GM18870 (cell line): ENCODE measurements around the gene ZNF595.
"Not testable (repeated sequence)": the region's sequence is repeated elsewhere in the genome, so short reads cannot be mapped to it uniquely, and the experiment has no call there.

Source experiments
- ATAC-seq: cut with Tn5 transposase; IDR thresholded peaks from one replicate; pipeline ENCODE4 v1.9.1; 2021; ENCODE audit warnings: moderate library complexity; ENCODE audit not compliant: unreplicated experiment

ZNF595 gene

DNA sequence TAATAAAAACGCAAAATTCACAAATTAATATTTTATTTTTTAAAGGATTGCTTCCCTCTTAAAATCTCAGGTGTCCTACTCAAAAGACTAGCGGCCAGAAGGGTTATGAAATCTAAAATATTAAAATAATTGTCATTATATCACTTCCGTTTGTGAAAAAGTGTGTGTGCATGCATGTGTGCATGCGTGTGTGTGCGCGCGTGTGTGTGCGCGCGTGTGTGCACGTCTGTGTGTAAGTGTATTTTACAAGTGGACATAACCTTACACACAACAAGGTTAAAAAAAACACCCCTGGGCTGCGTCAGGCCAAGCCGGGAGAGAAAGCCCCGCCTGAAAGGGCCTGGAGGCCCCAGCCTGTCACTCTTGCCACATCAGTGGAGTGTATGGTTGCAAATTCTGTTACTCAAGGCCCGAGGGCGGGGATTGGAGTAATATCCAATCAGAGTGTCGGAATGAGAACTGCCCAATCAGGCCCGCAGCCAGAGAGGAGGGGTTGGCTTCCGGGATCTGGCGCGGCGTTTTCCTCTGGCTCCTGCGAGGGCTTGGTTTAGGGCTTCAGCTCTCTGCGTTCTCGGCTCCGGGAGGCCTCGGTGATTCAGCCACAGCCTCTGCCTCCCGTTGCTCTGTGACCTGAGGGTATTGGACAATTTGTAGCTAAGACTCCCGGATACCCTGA is at the start of gene ZNF595:
ZNF595 (plus strand) TSS at position 518 of the 676 bp plus-strand sequence. CDS start 168 bp downstream, outside the sequence.
- not testable (repeated sequence) for ATAC-seq

DNA sequence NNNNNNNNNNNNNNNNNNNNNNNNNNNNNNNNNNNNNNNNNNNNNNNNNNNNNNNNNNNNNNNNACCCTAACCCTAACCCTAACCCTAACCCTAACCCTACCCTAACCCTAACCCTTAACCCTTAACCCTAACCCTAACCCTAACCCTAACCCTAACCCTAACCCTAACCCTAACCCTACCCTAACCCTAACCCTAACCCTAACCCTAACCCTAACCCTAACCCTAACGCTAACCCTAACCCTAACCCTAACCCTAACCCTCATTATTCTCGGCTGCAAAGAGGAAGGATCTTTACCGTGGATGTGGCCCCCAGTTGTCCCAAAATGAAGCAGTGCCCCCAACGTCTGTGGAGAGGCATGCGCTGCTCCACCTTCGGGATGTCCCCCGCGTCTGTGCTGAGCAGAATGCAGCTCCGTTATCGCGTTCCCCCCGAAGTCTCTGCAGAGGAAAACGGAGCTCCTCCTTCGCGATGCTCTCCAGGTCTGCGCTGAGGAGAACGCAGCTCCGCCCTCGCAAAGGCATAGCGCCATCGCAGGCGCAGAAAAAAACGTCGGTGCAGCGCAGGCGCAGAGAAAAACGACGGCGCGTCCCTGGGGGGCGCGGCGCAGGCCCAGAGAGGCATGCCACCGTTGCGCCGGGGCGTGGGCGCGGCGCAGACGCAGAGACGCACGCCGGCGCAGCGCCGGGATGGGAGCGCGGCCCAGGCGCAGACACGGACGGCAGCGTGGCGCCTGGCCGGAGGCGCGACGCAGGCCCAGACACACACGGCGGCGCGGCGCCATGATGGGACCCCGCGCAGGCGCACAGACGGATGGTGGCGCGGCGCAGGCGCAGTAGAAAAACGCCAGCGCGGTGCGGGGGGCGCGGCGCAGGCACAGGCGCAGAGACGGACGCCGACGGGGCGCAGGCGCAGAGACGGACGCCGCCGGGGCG is 42.9 kb upstream of the ZNF595 start:
- not testable (repeated sequence) for ATAC-seq

DNA sequence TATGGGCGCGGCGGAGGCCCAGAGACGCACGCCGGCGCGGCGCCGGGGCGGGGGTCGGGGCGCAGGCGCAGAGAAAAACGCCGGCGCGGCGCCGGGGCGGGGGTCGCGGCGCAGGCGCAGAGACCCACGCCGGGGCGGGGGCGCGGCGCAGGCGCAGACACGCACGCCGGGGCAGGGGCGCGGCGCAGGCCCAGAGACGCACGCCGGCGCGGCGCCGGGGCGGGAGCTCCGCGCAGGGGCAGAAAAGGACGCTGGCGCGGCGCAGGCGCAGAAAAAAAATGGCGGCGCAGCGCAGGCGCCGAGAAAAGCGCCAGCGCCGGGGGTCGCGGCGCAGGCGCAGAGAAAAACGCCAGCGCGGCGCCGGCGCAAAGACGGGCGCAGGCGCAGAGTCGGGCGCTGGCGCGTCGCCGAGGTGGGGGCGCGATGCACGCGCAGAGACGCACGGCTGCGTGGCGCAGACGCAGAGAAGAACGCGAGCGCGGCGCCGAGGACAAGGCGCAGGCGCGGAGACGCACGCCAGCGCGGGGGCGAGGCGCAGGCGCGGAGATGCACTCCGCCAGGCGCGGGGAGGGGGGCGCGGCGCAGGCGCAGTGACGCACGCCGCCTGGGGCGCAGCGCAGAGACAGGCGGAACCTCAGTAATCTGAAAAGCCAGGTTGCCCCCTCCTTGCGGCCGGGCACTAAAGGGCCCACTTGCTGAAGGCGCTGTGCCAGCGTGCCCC is 41.9 kb upstream of the ZNF595 start:
- ATAC-seq, result not testable (repeated sequence)

DNA sequence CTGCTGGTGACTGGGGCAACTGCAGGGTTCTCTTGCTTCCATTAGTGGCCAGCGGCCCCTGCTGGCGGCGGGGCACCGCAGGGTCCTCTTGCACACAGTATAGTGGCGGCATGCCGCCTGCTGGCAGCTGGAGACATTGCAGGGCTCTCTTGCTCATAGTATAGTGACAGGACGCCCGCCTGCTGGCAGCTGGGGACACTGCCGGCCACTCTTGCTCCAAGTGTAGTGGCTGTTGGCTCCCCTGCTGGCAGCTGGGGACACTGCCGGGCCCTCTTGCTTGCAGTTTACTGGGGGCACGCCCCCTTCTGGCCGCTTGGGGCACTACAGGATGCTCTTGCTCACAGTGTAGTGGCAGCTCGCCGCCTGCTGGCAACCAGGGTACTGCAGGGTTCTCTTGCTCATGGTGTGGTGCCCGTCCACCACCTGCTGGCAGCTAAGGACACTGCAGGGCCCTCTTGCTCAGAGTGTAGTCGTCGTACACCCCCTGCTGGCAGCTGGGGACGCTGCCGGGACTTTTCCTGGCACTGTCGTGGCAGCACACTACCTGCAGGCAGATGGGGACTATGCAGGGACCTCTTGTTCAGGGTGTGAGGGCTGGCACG is 41.2 kb upstream of the ZNF595 start:
- not testable (repeated sequence) for ATAC-seq

DNA sequence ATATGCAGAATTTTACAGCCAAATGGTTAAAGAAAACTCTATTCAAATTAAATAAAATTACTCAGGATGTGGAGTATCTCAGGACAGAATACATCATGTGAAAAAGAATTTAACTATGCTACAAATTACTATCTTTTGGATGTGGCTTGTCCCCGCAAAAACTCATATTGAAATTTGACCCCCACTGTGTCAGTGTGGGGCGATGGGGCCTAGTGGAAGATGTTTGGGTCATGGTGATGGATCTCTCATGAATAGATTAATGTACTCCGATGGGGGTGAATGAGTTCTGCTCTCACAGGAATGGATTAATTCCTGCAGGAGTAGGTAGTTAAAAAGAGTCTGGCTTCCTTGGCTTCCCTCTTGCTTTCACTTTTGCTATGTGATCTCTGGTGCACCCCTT is 35.0 kb upstream of the ZNF595 start:
- ATAC-seq, result not testable (repeated sequence)

DNA sequence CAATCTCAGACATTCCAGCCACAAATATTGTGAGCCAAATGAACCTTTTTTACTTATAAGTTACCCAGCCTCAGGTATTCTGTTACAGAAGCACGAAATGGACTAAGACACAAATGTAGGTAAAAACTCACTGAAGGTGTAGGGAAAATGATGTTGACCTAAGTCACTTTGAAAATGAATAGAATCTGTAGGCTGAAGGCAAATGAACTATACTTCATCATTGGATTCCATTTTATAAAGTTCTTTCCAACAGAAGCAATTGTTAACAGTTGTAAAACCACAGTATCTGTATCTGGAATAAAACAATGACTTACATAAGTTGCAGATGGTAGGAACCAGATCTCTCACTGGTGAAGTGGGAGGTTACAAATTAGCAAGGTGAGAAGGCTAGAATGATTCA is 34.5 kb upstream of the ZNF595 start:
- ATAC-seq, result not testable (repeated sequence)

DNA sequence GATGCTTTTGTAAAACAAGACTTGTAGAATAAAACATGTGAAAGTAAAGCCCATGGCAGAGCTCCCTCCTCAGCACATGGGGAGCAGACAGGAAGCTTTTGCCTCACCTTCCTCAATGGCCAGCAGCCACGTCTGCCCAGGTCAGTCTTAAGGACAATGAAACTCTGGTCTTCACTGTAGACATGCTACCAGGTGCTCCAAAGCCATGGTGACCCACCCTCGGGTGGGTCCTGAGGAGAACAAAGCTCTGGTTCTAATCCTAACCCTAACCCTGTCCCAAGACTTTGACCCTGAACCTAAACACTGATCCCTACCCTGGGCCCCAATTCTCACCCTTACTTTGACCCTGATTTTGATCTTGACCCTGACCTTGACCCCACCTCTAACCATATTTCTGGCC is 30.2 kb upstream of the ZNF595 start:
- not testable (repeated sequence) for ATAC-seq

DNA sequence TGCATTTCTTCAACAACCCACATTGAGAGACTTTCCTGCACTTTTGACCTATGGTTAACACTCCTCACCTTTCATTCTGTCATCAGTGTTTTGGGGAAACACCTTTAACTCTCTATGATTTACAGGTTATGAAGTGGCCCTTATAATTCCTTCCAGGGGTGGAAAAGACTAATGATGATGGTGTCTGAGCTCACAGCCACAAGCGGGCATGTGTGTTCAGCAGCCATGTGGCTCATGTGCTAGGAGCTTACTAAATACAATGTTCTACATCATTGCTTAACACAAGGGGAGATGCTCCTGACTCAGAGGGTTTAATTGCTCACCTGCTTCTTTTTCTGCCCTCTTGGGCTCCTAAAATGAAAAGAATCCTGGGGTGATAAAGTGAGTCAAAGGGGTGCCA is 28.8 kb upstream of the ZNF595 start:
- not testable (repeated sequence) for ATAC-seq

DNA sequence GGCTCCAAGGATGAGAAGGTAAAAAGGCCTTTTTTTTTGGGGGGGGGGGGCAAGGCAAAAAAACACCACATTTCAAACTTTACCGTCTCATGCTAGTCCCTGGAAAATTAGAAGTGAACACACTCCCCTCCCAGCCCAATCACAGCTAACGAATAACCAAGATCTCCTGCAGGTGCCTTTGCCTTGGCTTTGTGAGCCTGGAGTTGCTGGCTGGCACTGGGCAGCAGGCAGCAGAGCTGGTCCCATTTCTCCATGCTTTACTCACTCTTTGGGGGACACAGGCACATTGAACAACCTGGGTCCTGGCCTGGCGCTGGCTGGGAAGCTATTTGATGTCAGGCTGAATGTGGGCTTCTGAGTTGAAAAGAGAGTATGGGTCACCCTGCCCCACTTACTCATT is 25.6 kb upstream of the ZNF595 start:
- not testable (repeated sequence) for ATAC-seq

DNA sequence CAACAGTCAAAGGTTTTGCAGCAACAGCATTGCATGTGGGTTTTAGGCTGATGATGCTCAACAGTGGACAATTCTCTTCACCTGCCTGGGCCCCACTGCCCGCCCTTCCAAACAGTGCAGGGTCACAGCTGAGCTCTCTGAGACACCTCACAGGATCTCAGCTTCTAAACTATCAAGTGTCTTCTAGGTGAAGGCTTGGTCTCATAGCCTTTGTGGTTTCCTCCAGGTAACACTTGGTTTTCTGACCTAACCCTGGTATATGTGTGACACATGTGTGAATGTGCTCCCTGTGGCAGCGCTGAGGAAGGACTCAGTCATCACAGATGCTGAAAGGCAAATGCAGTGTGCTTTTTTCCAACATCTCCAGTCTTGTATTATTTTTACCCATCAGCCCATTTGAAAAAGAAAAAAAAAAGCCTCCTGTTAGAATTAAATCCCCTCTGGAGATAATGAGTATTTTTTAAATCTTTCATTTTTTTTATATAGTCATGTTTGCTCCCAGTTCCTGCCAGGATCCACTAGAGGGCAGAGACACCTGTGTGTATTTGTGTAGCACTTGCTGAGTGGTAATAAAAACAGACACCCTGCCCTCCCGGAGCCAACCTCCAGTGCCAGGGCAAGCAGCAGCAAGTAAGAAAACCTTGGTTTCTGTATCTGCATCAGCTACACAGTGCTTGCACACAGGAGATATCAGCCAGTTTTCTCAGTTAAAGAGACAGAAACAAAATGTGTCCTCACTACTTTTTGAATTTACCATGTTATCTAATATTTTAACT is 24.2 kb upstream of the ZNF595 start:
- not testable (repeated sequence) for ATAC-seq

DNA sequence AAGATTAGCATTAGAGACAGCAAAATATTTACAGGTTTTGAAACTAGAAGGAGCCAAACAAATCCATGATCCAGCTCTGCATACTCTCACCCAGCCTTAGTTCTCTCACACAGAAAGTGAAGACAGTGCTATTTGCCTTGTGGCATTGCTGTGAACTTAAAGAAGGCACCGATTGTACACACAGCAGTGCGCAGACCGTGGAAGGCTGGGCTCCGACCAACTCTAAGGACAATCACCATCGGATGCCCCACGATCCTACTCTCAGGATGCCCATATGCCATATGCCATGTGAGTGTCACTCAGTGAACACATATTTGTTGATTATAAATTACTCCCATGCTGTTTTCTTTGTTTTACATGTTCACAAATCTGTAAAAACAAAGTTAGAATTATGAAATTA is 19.8 kb upstream of the ZNF595 start:
- ATAC-seq, result not testable (repeated sequence)

DNA sequence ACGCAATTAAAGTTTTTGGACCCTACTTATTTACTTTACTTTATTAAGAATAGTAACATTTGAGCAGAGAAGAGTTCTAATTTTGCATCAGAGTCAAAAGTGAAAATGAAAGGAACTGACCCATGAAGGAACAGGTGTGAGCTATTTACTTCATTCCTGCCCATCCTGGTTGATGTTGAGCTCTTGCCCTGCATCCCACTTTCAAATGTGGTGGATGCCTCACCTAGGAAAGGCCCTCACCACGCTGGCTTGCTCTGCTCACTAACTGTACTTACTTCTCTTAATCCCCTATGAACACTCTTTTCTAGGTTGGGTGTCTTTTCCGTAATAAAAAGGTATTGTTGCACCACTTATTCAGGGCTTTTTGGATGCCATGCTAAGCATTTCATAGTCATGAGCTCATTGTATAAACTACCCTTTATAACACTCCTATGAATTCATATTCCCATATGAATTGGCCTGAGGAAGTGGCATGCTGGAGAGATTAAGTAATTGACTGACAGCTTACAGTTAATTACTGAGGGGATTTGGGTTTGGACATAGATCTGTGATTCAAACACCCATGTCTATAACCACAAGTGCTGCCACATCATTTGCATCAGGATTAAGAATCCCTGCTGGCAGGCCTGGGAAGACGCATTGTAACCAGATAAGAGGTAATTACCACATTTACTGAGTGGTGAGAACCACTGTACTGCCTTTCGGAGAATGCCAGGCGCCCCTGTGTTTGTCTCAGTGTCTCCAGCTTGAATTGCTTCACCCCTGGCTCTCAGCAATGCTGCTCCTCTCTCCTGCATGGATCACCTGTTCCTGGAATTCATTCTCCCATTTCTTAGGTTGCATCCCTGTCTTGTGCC is 16.3 kb upstream of the ZNF595 start:
- ATAC-seq, result not testable (repeated sequence)

DNA sequence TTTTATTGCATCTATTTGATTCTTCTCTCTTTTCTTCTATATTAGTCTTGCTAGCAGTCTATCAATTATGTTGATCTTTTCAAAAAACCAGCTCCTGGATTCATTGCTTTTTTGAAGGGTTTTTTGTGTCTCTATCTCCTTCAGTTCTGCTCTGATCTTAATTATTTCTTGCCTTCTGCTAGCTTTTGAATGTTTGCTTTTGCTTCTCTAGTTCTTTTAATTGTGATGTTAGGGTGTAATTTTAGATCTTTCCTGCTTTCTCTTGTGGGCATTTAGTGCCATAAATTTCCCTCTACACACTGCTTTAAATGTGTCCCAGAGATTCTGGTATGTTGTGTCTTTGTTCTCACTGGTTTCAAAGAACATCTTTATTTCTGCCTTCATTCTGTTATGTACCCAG is 14.9 kb upstream of the ZNF595 start:
- not testable (repeated sequence) for ATAC-seq

DNA sequence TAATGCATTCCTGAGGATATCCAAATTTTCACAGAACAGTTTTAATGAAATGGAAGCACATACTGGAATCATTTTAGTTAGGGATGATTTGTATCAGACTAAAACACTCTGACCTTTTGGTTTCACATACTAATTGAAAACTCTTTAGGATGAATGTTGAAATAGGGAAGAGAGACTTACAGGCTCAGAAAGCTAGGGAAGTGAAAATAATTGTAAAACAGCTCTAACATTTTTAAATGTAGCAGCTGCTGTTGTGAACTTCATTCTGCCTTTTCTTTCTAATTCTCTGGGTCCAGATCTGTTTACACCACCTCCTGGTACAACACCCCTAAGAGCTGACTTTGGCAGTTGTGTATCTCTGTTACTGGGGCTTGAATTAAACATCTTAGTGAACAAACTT is 9.7 kb upstream of the ZNF595 start:
- ATAC-seq, result not testable (repeated sequence)

DNA sequence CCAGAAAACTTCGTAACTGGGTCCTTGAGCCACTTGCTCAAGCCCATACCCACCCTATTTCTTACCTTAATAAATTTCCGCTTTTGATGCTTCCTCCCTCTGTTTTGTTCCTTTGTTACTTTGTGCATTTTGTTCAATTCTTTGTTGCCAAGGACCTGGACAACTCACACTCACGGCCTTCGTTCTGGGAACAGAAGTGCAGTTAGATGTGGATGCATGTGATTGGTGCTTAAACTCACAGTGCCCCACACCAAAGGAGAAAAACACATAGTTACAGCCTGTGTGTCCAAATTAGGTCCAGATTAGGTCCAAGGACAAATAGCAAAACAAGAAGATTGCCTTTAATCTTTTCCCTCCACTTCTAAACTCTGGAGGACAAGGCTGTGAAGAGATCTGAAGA is 1.9 kb upstream of the ZNF595 start:
- not testable (repeated sequence) for ATAC-seq

DNA sequence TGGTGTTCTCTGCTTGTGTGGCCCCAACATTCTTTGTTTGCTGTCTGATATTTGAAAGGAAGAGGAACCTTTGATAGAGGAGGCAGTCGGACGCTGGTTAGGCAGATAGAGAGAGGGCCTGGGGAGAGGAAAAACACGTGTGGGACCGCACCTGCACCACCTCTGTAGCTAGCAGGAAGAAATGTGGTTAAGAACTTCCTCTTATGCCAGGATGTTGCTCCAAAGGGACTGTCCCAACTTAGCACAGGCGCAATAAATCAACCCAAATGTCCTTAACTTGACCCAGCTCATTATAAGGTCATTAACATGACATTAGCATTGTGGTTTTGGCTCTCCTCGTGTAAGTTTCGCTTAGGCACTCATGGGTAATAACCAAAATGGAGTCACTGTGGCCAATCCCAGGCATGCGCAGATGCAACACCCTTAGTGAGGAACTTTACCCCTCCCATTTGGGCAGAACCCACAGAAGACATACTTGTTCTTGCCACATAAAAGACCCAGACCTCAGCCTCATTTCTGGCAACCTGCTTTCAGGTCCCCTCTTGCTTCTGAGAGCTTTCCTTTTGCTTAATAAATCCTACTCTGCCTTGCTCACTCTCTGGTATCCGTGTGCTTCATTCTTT is 1.4 kb upstream of the ZNF595 start:
- peak; percentile 49 for ATAC-seq

DNA sequence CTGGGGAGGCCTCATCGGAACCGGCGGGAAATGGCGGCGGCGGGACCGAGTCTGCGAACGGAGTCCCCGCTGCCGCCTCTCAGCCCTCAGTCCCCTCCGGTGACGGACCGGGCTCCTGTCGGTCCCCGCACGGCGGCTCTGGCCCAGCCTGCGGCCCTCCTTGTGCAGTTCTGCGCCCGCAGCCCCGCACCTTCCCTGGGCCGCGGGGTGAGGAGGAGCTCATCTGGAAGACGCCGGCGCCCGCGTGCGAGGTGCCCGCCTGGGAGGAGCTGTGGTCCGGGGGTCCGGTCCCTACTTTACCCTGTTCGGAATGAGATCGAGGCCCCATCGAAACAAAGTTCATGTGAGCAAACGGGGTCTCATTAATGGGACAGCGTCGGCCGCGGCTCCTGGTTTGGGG is 400 bp downstream of the ZNF595 start:
- ATAC-seq, result not testable (repeated sequence)

DNA sequence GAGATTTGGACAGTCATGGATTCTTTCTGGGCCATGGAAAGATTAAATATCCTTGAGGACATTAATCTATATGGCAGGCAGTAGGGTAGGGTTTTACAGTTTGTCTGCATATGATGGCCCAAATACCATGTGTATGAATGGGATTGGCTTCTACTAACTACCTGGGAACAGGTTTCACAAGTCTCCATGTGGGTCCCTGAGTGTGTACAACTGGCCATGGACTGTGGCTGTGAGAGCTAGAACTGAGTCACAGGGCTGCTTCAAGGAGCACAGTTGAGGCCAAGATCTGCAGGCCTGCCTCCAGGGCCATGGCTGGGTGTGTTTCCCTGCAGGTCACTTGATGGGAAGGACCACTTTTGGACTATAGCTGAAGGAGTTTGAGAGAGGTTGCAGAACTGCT is 11.6 kb downstream of the ZNF595 start:
- not testable (repeated sequence) for ATAC-seq

DNA sequence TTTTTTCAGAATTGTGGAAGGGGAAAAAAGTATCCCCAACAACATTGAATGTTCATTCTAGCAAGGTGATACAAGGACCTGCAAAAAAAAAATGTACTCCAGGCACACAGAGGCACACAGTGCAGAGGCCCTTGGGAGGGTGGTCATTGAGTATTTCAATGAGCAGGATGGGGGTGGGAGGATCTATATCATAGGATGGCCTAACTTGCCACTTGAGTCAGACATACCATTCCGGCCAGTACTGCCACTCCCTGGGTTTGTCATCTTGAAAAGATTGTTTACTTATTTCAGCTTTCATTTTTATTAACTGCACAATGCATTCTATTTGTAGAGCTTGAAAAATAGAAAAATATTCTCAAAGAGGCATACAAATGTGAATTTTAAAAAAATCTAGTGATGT is 18.7 kb downstream of the ZNF595 start:
- ATAC-seq, result no peak
